Bone marrow (tissue), 2 donors: Measurements from ENCODE around the gene CNTNAP5.

Experiments
- DNase-seq, 2 donors: peaks; one replicate each; lab custom pipeline; 2025; lab: John Stamatoyannopoulos, UW

The CNTNAP5 gene

DNA sequence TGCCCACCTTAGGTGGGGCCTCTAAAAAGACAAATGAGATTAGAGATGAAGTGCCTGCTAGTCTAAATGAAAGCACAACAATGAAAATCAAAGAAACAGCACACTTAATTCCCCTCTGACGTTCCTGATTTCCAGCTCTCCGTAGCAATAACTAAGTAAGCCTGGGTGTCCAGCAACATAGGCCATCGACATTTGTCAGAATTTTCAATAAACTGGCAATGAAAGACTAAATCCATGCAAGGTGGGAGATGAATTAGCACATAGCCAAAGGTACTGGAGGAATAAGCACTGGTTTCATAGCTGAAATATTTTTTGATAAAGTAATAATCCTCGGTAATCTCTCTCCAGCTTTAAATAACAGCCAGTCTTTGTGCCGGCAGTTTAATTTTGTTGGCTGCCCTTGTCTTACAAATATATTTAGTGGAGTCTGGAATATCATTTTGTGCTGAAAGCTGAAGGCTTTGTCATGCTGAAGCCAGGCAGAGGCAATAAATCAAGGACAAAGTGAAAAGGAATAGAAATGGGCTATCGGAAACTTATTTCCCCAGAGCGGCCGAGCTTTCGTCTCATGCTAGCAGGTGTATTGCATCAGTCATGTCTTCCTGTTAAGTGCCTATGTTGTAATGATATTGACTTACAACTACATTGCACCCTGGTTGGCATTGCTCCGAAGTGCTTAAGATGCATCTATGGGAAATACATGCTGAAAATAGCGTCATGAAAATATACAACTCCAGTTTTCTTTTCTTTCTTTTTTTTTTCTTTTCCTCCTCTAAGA lies 790.1 kb downstream of the CNTNAP5 start:
- no peak for DNase-seq

GRCh38 chr2:124816007-124816406 lies 790.9 kb downstream of the CNTNAP5 start:
- no peak for DNase-seq

GRCh38 chr2:124822516-124822915 lies 797.4 kb downstream of the CNTNAP5 start:
- no peak for DNase-seq

GRCh38 chr2:124824441-124824840 lies 799.4 kb downstream of the CNTNAP5 start:
- DNase-seq = no peak

DNA sequence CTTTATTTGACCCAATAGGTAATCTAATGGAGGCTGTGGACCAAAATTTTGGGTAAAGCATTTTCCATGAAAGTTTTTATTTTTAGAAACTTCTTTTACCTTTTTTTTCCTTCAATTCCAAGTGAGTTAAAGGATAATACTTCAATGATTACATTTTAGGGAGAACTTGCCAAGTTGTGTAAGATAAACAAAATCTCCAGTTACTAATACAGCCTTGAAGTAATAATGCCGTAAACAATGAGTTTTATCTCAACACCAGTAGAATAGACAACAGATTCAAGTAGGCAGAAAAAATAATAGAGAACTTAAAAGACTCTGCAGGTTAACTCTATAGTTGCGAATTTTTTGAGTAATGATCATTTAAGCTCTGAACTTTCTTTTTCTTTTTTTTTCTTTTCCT lies 807.4 kb downstream of the CNTNAP5 start:
- no peak for DNase-seq

DNA sequence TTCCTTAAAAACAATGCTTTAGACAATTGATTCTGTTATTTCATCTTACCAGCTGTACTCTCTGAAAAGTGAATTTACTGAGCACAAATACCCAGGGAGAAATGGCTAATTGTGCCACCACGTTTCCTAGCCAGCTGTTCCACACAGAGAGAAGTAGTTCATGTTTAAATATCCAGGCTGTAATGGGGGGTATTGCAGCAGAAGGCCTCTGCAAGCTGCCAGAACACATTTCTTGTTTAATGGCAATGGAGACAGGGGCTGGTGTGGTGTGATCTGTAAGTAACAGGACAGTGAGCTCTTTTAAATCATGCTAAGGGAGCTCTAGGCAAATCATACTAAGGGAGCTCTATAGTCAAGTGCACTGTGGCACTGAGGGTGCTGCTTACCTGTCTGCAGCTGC lies 809.2 kb downstream of the CNTNAP5 start:
- no peak for DNase-seq

GRCh38 chr2:124835331-124835730 lies 810.2 kb downstream of the CNTNAP5 start:
- DNase-seq = no peak

DNA sequence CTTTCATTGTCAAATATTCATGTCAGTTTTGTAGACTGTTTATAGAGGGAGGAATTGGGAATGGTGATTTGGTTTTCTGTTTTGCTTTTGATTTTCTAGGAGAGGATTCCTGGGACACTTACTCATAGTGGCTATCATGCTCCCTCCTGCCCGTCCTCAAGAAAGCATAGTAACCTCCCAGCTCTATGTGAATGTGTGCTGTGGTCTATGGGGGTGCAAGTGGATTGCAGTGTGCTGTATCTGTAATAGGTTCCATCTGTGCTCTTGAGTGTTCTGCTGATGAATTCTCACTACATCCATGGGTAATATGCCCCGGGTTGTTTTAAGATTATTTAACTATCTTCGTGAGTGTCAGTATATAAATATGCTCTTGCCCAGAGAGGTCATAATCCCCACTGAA lies 811.3 kb downstream of the CNTNAP5 start:
- DNase-seq = no peak

GRCh38 chr2:124837496-124837895 lies 812.4 kb downstream of the CNTNAP5 start:
- no peak for DNase-seq

GRCh38 chr2:124838406-124838805 lies 813.3 kb downstream of the CNTNAP5 start:
- no peak for DNase-seq

- no peak for DNase-seq
Observed at GRCh38 chr2:124867247-124867646, 842.2 kb downstream of the CNTNAP5 start.

DNA sequence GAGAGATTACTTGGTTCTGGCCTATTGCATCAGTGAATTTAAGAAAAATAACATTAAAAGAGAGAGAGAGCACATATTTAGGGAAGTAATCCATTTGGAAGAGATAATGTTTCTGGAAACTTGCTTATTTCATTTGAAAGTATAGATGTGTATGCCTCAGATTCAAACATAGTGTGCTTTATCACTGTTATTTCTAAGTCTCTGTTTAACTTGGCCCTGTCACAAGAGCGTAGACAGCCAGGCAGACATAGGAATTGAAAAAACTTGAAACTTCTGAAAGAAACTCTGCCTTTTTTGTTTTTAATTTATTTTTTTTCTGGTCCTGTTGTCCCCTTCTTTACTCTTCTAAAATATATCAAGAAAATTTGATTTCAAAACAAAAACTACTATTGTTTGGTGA lies 849.1 kb downstream of the CNTNAP5 start:
- no peak for DNase-seq

- DNase-seq = no peak
Observed at GRCh38 chr2:124874676-124875075, 849.6 kb downstream of the CNTNAP5 start.

DNA sequence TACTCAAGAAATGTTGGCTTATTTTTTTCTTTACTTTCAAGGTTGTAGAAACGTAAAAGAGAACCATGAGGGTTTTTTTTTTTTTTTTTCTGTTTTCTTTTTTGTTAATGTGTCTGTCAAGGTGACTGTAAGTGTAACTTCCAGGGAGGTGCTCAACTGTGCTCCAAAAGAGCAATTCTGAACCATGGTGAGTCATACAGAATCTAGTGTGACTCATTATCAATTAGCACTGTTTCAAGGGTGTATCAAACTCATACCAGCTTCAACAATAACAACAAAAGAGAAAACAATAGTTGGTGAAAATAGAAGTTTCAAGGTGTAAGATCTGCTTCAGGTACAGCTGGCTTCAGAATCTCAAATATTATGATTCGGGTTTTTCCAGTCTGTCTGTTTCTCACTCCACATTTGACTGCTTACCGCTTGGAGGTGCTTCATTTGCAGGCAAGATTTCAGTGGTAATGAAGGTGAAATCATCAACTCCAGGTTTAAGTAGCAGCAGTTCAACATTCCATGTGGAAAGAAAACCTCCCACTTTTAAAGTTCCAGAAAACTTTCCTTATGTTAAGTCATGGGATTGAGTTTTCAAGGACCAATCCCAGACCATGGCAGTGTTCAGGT lies 850.6 kb downstream of the CNTNAP5 start:
- no peak for DNase-seq

DNA sequence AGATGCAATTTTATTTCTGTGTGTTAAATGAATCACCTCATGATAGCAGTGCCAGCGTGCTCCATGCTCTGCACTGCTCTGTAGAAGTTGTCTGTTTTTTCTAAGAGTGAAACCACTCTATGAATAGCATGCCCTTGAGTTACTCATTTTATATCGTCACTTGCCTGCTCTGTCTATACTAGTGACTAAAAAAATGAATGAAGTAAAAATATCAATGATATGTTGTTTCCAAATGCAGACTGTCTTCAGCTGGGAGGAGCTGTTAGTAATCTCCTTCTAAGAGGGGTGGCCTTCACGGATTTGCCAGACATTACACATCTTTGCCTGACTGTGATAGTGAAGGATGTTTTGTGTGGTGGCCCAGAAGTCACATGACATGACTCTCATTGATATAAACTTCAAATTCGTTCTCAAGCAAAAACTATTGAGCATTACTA lies 852.1 kb downstream of the CNTNAP5 start:
- DNase-seq = no peak

DNA sequence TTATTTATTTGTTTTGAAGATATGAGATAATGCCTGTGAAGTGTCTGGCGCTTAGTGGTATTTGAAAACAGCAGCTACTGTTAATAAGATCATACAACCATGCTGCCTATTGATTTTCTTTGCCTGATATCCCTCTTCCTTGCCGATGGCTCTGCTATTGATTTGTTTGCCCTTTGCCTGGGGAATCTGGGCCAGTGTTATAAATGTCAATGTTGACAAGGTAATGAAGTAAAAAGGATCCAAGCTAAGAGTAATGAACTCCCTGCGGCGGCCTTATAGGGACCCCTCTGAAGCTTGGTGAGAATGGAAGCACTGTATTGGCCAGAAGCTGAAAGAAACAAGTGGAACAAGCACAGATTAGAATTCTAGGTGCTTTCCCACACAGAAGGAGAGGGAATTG lies 854.6 kb downstream of the CNTNAP5 start:
- DNase-seq = no peak

- DNase-seq = no peak
Observed at GRCh38 chr2:124880995-124881394, 855.9 kb downstream of the CNTNAP5 start.

- DNase-seq = no peak
Observed at GRCh38 chr2:124882423-124882822, 857.3 kb downstream of the CNTNAP5 start.

DNA sequence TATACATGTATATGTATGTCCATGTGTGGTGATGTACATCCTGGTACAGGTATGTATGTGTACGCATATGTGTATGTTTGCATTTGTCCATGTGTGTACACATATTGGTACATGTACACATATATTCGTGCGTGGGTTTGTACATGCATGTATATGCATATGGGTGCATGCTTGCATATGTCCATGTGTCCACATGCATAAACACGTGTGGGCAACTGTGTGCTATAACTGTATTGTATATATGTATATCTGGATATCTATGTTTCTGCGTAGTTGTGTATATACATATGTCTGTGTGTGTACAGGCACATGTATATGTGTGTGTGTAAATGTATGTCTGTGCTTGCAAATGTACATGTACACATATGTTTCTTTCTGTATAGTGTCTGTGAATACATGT lies 858.5 kb downstream of the CNTNAP5 start:
- DNase-seq = no peak

GRCh38 chr2:124884315-124884714 lies 859.2 kb downstream of the CNTNAP5 start:
- DNase-seq = no peak

DNA sequence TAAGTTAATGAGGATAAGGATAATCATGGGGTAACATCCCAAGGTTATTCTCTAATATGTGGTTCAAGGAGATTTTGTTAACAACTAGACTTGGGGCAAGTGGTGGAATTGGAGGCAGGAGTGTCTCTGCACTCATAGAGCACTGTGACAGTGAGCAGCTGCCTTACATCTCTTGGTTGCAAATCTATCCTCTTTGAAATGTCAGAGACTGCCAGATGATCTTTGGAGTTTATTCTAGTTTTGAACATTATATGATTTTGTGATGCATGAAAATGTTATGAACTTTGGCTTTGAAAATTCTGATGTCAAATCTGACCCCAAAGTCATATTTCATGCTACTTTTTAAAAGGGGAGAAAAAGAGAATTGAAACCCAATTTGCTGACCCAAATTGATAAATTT lies 861.1 kb downstream of the CNTNAP5 start:
- no peak for DNase-seq

DNA sequence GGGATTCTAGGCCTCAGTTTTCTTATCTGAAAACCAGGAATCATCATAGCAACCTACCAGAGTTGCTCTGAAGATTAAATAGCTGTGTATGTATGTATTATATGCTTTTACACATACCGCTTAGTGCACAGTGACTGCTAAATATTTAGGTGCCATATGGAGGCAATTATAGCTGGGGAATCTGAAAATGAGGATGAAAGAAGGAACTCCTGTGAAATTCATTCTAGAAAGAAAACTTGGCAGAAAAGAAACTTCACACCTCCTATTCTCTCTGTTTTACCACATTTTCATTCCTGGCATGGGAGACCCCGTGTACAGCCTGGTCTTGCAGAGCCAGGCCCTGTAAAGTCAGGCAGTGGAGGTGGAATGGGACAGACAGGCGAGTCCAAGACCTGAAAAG lies 862.4 kb downstream of the CNTNAP5 start:
- DNase-seq = no peak

DNA sequence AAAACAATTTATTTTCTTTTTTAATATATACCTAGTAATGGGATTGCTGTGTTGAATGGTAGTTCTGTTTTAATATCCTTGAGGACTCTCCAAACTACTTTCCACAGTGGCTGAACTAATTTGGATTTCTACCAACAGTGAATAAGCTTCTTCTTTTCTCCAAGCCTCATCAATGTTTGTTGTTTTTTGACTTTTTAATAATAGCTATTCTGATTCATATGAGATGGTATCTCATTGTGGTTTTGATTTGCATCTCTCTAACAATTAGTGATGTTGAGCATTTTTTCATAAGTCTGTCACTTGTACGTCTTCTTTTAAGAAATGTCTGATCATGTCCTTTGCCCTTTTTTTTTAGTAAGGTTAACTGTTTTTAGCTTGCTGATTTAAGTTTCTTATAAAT lies 863.3 kb downstream of the CNTNAP5 start:
- no peak for DNase-seq

DNA sequence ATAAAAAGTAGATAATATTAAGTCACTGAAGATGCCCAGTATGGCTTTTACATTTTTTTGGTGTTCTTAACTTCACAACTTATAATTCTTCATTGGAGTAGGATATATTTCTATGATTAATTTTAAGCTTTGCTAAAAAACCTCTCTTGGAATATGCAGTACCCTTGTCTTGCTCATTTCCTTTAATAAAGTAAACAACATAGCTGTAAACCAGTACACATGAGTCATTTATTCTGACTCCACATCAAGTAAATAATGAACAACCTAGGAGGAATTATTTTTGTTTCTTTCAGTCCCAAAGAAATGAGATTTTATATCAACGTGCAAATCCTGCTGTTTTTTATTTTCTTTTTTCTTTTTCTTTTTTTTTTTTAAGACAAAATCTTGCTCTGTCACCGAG lies 869.1 kb downstream of the CNTNAP5 start:
- no peak for DNase-seq
